ENCODE results near the gene CES4A. TPM values are rescaled to one million over a fixed set of nuclear protein-coding genes. Genes with fewer than 3 reads are reported as not detected.
"Not testable (repeated sequence)": the region's sequence is repeated elsewhere in the genome, so short reads cannot be mapped to it uniquely, and the experiment has no call there.

CES4A gene
- total RNA-seq = 48.9 and 54.4 TPM in 2 replicates

GRCh38 chr16:66988197-66988788 is at the start of gene CES4A:
Gene CES4A, plus strand, starts transcription at chr16:66988589. Its CDS starts 184 bp downstream, at chr16:66988773.
- intact Hi-C loops (cut with micrococcal nuclease) = no loop called here

GRCh38 chr16:66939366-66939765 is 49.0 kb upstream of the CES4A start:
- intact Hi-C loops (cut with micrococcal nuclease) = no loop called here

GRCh38 chr16:66940236-66940635 is 48.2 kb upstream of the CES4A start:
- intact Hi-C loops (cut with micrococcal nuclease) = no loop called here

- intact Hi-C loops (cut with micrococcal nuclease) = no loop called here
These were observed 45.4 kb upstream of the CES4A start for GRCh38 chr16:66942981-66943380.

- intact Hi-C loops (cut with micrococcal nuclease) = no loop called here
These were observed 44.8 kb upstream of the CES4A start for GRCh38 chr16:66943426-66944053.

- intact Hi-C loops (cut with micrococcal nuclease) = no loop called here
These were observed 44.3 kb upstream of the CES4A start for GRCh38 chr16:66944054-66944441.

GRCh38 chr16:66944971-66945370 is 43.4 kb upstream of the CES4A start:
- intact Hi-C loops (cut with micrococcal nuclease) = not testable (repeated sequence)

GRCh38 chr16:66945939-66946338 is 42.5 kb upstream of the CES4A start:
- intact Hi-C loops (cut with micrococcal nuclease) = loop anchor here (2.0 kb wide), 2 partner anchors 31 to 69 kb away; no protein-coding TSS in a partner anchor

GRCh38 chr16:66946541-66946940 is 41.8 kb upstream of the CES4A start:
- intact Hi-C loops (cut with micrococcal nuclease) = loop anchor here (2.0 kb wide), 2 partner anchors 30 to 68 kb away; no protein-coding TSS in a partner anchor

GRCh38 chr16:66946974-66947301 is 41.5 kb upstream of the CES4A start:
- intact Hi-C loops (cut with micrococcal nuclease) = loop anchor here (1.0 to 2.0 kb wide), 11 partner anchors 13 to 519 kb away; partner anchors contain the start of genes CES3, CIAO2B and MATCAP1

GRCh38 chr16:66947302-66948065 is 40.9 kb upstream of the CES4A start:
- intact Hi-C loops (cut with micrococcal nuclease) = loop anchor here (1.0 to 2.0 kb wide), 11 partner anchors 13 to 519 kb away; partner anchors contain the start of genes CES3, CIAO2B and MATCAP1

GRCh38 chr16:66948134-66948836 is 40.1 kb upstream of the CES4A start:
- intact Hi-C loops (cut with micrococcal nuclease) = no loop called here

GRCh38 chr16:66948837-66949225 is 39.6 kb upstream of the CES4A start:
- intact Hi-C loops (cut with micrococcal nuclease) = no loop called here

- intact Hi-C loops (cut with micrococcal nuclease) = no loop called here
These were observed 38.9 kb upstream of the CES4A start for GRCh38 chr16:66949472-66949871.

- intact Hi-C loops (cut with micrococcal nuclease) = no loop called here
These were observed 38.0 kb upstream of the CES4A start for GRCh38 chr16:66950437-66950836.

- intact Hi-C loops (cut with micrococcal nuclease) = no loop called here
These were observed 37.2 kb upstream of the CES4A start for GRCh38 chr16:66950971-66951790.

- intact Hi-C loops (cut with micrococcal nuclease) = no loop called here
These were observed 35.8 kb upstream of the CES4A start for GRCh38 chr16:66952430-66953110.

- intact Hi-C loops (cut with micrococcal nuclease) = loop anchor here (1.0 kb wide), 8 partner anchors 24 to 494 kb away; partner anchors contain the start of genes FBXL8 and TRADD
These were observed 34.8 kb upstream of the CES4A start for GRCh38 chr16:66953462-66954096.

- intact Hi-C loops (cut with micrococcal nuclease) = loop anchor here (1.0 kb wide), 8 partner anchors 23 to 493 kb away; partner anchors contain the start of genes FBXL8 and TRADD
These were observed 34.2 kb upstream of the CES4A start for GRCh38 chr16:66954097-66954659.
